GM19452 (cell line): ENCODE results near the gene AMOTL1.
A peak's percentile ranks its signal among the peaks of the same experiment; 100 is the strongest.

ENCODE experiments used
- ATAC-seq: cut with Tn5 transposase; IDR thresholded peaks from one replicate; pipeline ENCODE4 v1.9.1; 2021; ENCODE audit not compliant: unreplicated experiment

The AMOTL1 gene

DNA sequence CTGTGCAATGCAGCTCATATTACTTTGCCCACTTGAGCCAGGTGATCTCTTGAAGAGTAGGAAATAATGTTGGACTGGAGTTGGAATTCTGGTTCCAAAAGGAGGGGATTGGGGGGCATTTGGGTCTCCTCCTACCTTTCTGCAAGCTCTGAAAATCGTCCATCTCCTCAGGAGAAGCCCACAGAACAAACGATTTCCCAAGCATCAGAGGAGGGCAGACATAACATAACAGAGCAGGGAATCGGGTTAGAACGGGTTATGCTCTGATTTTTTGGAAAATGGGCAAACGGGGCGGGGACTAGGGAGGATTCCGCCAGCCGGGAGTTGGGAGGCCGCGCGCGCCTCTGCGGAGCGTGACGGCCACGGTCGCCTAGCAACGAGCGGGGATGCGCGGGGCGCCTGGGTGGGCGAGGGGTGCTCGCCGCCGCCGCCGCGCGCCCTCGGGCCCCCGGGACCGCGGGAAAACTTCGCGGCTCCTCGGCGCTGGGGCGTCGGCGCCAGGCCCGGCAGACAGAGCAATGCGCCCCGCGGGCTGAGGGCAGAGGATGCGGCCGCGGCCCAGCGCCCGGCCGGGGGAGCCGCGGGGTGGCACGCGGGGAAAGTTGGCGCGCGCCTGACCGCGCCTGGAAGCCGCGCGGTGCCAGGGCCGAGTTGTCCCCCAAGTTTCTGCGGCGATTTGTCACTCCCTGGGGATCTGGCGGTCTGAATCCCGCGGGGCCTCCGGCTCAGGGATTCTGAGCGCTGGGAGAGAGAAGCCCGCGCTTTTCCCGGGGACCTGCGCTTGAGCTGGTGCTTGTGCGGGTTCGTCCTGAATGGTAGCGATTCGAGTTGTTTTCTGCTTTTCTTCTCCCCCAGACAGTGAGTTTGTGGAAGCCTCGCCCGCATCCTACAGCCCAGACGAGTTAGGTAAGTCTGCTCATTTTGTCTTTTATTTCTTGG lies 27.8 kb upstream of the AMOTL1 start:
- no peak for ATAC-seq

DNA sequence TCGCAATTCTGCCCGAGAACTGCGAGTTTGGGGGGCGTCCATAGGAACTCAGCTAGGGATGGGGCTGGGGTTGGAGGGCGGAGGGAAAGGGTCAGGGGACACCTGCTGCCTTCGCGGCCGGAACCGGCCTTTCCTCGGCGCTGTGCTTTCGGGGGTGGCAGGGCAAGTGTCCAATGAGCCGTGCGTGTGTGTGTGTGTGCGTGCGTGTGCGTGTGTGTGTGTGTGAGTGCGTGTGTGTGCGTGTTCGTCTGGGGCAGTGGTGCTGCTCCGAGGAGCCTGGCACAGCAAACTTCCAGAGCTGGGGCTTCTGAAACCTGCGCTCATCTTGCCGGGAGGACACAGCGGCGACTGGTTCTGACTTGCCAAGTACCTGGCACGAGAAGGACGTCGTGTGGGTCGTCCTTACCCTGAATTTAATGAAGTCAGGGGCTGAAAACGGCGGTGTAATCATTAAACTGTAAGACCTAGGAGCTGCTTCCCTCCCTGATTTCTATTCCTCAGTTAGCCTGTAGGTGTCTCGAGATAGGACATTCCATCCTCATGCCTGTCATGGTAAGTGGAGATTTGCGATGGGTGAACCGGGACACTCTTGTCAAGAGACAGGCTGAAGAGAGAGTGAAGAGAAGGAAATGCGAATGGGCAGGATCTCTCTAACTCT lies 27.0 kb upstream of the AMOTL1 start:
- no peak for ATAC-seq

DNA sequence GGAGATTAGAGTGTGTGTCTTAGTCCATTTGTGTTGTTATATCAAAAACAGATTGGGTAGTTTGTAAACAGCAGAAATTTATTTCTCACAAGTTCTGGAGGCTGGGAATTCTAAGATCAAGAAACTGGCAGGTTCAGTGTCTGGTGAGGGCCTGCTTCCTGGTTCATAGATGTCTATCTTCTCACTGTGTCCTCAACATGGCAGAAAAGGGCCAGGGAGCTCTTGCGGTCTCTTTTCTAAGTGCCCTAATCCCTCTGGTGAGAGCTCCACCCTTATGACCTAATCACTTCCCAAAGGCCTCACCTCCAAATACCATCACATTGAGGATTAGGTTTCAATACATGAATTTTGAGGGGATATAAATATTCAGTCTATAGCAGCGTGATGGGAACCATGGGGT lies 25.5 kb upstream of the AMOTL1 start:
- no peak for ATAC-seq

DNA sequence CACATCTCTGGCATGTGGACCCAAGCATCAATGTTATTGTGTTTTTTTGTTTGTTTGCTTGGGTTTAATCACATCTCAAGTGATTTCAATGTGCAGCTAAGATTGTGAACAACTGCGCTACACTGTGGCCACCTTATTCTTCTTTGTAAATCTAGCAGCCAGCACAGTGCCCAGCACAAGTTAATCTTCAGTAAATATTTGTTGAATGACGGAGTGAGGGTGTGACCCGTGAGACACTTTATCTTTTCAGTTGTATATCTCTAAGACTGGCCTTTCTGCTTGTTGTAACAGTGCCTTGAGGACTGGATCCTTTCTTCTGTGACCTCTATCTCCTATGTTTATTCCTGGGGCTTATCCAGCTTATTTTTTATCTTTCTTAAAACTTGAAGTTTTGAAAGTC lies 21.4 kb upstream of the AMOTL1 start:
- no peak for ATAC-seq

DNA sequence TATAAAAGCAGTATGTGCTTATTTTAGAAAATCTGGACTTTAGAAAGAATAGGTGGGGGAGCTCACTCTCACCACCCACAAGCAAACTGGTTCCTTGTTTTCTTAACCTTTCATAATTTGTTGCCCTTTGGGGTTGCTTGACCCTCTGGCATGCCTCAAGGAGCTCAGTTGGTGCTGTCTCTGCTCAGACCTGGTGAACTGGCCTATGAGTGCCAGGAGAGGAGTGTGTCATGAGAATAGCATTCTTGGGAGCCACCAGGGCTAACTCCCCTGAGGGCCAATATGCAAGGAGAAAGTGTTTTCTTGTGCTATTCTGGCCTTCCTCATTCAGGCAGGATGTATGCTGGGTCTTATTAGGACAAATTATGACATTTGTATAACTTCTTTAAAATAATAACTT lies 21.0 kb upstream of the AMOTL1 start:
- no peak for ATAC-seq

DNA sequence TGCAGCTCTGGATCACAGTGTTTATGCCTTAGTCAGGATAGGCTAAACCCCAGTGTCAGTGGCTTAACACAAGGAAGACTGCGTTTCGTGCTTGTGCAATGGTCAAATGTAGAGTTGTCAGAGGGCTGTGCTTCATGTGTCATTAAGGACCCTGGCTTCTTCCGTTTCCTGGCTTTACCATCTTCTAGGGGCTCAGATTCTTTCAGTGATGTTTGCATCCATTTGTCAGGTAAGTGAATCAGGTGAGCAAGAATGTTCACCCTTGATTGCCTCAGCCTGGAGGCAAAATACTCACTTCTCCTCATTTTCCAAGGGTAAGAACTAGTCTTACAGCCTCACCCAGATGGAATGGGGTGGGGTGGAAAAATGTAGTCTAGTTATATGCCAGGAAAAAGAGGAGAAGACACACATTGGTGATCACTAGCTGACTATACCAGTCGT lies 20.5 kb upstream of the AMOTL1 start:
- no peak for ATAC-seq

DNA sequence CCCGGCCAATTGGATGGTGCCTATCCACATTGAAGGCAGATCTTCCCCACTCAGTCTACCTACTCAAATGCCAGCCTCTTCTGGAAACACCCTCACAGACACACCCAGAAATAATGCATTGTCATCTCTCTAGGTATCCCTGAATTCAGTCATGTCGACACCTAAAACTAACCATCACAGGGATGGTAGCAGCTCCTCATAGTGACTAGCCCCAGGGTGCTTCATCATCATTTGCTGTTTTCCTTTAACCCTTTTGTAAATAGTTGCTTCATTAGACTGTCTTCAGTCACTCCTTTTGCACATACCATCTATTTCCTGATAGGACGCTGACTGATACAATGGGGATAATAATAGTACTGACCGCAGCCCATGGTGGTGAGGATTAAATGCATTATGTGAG lies 18.8 kb upstream of the AMOTL1 start:
- no peak for ATAC-seq

- no peak for ATAC-seq
Observed at GRCh38 chr11:94750319-94751217, 17.6 kb upstream of the AMOTL1 start.

- ATAC-seq = no peak
Observed at GRCh38 chr11:94751218-94751609, 16.9 kb upstream of the AMOTL1 start.

DNA sequence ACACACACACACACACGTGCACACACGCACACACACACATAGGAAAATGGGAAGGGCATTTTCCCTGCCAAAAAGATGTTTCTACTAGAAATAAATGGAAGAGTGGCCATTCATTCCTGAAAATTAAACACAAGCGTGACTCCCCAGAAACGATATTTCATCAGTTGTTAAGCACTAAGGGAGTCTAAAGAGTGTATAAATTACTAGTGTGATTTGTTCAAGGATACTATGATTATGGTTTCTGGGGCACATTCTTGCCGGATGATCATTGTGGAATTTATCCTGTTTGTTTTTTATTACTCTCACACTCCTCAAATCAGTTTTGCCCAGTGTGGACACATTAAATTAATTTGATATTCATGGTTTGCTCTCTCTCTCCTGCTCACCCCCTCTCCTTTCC lies 16.4 kb upstream of the AMOTL1 start:
- no peak for ATAC-seq

GRCh38 chr11:94753630-94754029 lies 14.5 kb upstream of the AMOTL1 start:
- ATAC-seq = no peak

DNA sequence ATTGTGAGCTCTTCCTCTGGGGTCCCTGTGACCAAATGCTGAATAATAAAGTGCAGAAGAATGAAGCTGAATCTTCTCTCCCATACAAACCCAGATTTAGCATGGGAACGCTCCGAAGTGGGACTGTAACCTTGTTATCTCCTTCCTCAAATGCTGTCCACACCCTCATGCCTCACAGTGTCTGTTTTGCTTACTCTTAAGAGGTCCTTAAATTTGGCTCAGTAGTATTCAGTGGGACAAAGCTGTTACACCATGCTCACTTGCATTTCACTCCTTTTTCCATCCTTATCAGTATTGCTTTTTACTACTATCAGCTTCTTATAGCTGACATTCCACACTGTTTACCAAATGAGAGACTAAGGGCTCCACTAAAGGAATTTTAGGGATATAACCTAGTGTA lies 13.8 kb upstream of the AMOTL1 start:
- ATAC-seq = no peak

- no peak for ATAC-seq
Observed at GRCh38 chr11:94754819-94755218, 13.3 kb upstream of the AMOTL1 start.

DNA sequence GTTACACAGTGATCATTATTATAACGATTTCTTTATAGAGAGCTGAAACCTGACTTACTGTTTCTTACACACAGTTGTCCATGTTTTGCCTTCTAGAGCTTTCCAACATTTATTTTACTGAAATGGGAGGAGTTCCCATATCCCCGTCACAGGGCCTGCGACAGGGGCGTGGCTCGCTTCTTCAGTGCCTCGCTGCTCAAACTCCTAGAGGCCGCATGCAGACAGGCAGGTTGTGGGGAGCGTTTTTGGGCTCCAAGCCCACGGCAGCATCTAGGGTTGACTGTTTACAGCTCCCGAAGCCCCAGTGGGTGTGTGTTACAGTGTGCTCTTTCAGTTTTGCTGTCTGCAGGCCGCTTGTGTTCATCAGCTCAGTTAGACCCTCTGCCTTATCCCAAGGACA lies 12.7 kb upstream of the AMOTL1 start:
- no peak for ATAC-seq

DNA sequence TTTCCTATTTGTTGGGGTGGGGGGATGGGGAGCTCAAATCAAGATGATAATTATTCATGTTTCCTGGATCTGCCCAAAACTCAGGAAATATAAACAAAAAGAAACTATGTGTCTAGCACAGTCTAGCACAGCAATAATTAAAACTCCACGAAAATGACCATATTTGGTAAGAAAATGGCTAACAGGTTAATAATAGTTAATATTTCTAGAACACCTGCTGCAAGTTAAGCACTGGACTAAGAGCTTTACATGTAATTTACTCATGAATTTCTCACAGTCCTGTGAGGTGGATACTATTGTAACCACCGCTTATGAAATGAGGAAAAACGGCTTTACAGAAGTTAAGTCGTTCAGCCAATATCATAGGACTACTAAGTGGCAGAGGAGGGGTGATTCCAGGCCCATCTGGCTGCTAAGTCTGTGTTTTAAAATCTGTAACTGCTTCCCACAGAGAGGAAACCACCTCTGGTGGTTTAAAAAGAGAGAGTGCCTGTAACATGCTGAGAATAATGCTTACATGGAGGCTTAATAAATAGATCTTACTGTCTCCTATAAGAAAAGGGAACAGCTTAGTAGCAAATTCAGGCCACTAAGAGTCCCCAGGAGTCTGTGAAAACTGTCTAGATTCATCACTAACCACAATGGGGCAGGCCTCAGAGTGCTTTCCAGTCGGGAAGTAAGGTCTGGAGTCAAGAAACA lies 11.0 kb upstream of the AMOTL1 start:
- peak; percentile 55 for ATAC-seq

GRCh38 chr11:94758666-94759065 lies 9.5 kb upstream of the AMOTL1 start:
- ATAC-seq = no peak

DNA sequence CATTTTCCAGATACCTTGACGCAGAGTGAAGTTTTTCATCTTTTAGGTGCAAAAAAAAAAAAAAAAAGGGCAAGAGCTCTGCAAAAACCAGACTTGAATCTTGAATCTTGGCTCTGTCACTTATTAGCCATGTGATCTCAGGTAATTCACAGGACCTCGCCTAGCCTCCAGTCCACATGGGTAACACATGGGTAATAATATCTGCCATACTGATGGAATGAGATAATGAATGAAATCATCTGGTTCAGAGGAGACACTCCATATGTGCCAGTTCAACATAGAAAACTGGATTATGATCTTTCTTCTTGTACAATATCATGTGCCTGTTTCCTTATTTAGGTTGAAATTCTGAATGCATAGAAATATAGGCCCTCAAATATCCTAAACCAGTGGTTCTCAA lies 8.6 kb upstream of the AMOTL1 start:
- ATAC-seq = no peak

GRCh38 chr11:94760296-94760695 lies 7.9 kb upstream of the AMOTL1 start:
- no peak for ATAC-seq

- ATAC-seq = no peak
Observed at GRCh38 chr11:94762208-94762607, 5.9 kb upstream of the AMOTL1 start.

DNA sequence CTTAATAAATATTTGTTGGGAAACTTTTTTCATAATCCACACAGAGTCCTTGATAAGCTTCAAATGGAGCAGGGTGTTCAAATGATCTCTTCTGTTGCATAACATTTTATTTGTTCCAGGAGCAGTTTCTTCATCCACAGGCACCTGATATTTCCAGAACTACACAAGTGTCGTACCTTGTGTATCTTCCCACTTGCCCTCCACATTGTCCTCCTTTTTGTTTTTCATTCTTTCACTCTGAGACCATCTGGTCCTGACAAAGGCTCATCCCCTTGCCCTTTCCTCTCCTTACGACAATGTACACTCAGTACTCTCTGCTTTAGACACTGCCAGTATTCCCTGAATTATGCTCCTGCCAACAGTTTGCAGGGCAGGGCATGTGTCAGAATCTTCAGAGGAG lies 5.2 kb upstream of the AMOTL1 start:
- no peak for ATAC-seq

- no peak for ATAC-seq
Observed at GRCh38 chr11:94766713-94767206, 1.4 kb upstream of the AMOTL1 start.
